Measurements from ENCODE around the gene GRWD1. TPM values are rescaled to one million over a fixed set of nuclear protein-coding genes. Genes with fewer than 3 reads are reported as not detected.
"Not testable (repeated sequence)": the region's sequence is repeated elsewhere in the genome, so short reads cannot be mapped to it uniquely, and the experiment has no call there.

GRWD1 gene
- total RNA-seq, 2 experiments from 2014 or later, result 21.4 to 21.7 TPM

GRCh38 chr19:48487544-48487943 is 41.8 kb downstream of the GRWD1 start:
- intact Hi-C loops (cut with DNase I, micrococcal nuclease), result no loop called here
- ATAC-seq (ENCODE audit: poor library complexity) (no peak), DNase-seq (no peak)
- no peak for TF ChIP-seq CTCF (IDR thresholded peaks at IDR 0.05)
- Histone ChIP-seq H3K27me3 (ENCODE audit: control insufficient read depth in 1 of 2, insufficient read depth in 2 of 2, low read length in 2 of 2) (peaks cover 0 to 8% of the 10 kb centered on the region in 2 experiments), H3K9me3 (ENCODE audit: control insufficient read depth in 1 of 2, insufficient read depth in 1 of 2, low read length in 2 of 2) (peaks cover 0 to 1% of the 10 kb centered on the region in 2 experiments), H3K4me3 (ENCODE audit: low read length) (no peak overlapping the region), H3K36me3 (ENCODE audit: insufficient read depth, low read length) (no peaks in the 10 kb centered on the region), H3K4me1 (ENCODE audit: insufficient read depth, low read length) (peaks cover 30% of the 10 kb centered on the region), H3K27ac (ENCODE audit: low read depth in 1 of 2, low read length in 2 of 2) (no peak overlapping the region)
- H3K27ac Mint-ChIP-seq, result no peak overlapping the region
- CTCF ChIA-PET, result interaction anchor here (0.6 kb wide), 1 partner anchor 18 kb away, joined by 3 read pairs; no protein-coding TSS in a partner anchor
- POLR2A ChIA-PET, result no interaction called here
- H3K4me3 Mint-ChIP-seq, result no peak overlapping the region
- H3K27me3 Mint-ChIP-seq, result peaks cover 16% of the 10 kb centered on the region
- H3K4me1 Mint-ChIP-seq (ENCODE audit: low read depth), result peaks cover 24% of the 10 kb centered on the region
- H3K36me3 Mint-ChIP-seq (ENCODE audit: low read depth), result no peaks in the 10 kb centered on the region
- no peaks in the 10 kb centered on the region for H3K9me3 Mint-ChIP-seq

GRCh38 chr19:48487948-48488347 is 42.2 kb downstream of the GRWD1 start:
- intact Hi-C loops (cut with DNase I, micrococcal nuclease), result no loop called here
- Histone ChIP-seq H3K27me3 (ENCODE audit: control insufficient read depth in 1 of 2, insufficient read depth in 2 of 2, low read length in 2 of 2) (peaks cover 0 to 12% of the 10 kb centered on the region in 2 experiments), H3K36me3 (ENCODE audit: insufficient read depth, low read length) (no peaks in the 10 kb centered on the region), H3K4me3 (ENCODE audit: low read length) (no peak overlapping the region), H3K4me1 (ENCODE audit: insufficient read depth, low read length) (peaks cover 35% of the 10 kb centered on the region), H3K27ac (ENCODE audit: low read depth in 1 of 2, low read length in 2 of 2) (no peak overlapping the region), H3K9me3 (ENCODE audit: control insufficient read depth in 1 of 2, insufficient read depth in 1 of 2, low read length in 2 of 2) (peaks cover 0 to 5% of the 10 kb centered on the region in 2 experiments)
- ChIA-PET CTCF (interaction anchor here (0.6 kb wide), 1 partner anchor 18 kb away, joined by 3 read pairs; no protein-coding TSS in a partner anchor), POLR2A (interaction anchor here (0.7 kb wide), 1 partner anchor 23 kb away, joined by 5 read pairs; no protein-coding TSS in a partner anchor)
- Mint-ChIP-seq H3K4me3 (no peak overlapping the region), H3K36me3 (ENCODE audit: low read depth) (no peaks in the 10 kb centered on the region), H3K27me3 (peaks cover 20% of the 10 kb centered on the region), H3K9me3 (no peaks in the 10 kb centered on the region), H3K4me1 (ENCODE audit: low read depth) (peaks cover 28% of the 10 kb centered on the region), H3K27ac (no peak overlapping the region)
- DNase-seq (no peak), ATAC-seq (ENCODE audit: poor library complexity) (no peak)
- TF ChIP-seq CTCF (IDR thresholded peaks at IDR 0.05), result no peak

- H3K27ac Mint-ChIP-seq; DNase-seq; intact Hi-C loops (cut with DNase I, micrococcal nuclease); H3K27ac ChIP-seq (ENCODE audit: low read depth in 1 of 2, low read length in 2 of 2); ATAC-seq (ENCODE audit: poor library complexity); H3K36me3 Mint-ChIP-seq (ENCODE audit: low read depth); H3K9me3 Mint-ChIP-seq; H3K9me3 ChIP-seq (ENCODE audit: control insufficient read depth in 1 of 2, insufficient read depth in 1 of 2, low read length in 2 of 2); H3K4me3 ChIP-seq (ENCODE audit: low read length); H3K36me3 ChIP-seq (ENCODE audit: insufficient read depth, low read length): not testable (repeated sequence)
- ChIA-PET CTCF (interaction anchor here (2.7 kb wide), 1 partner anchor 96 kb away, joined by 26 read pairs; no protein-coding TSS in a partner anchor), POLR2A (interaction anchor here (0.7 kb wide), 1 partner anchor 22 kb away, joined by 5 read pairs; no protein-coding TSS in a partner anchor)
- H3K4me1 Mint-ChIP-seq (ENCODE audit: low read depth), result peaks cover 33% of the 10 kb centered on the region
- peaks cover 0 to 13% of the 10 kb centered on the region in 2 experiments for H3K27me3 ChIP-seq (ENCODE audit: control insufficient read depth in 1 of 2, insufficient read depth in 2 of 2, low read length in 2 of 2)
- peak overlapping the region; percentile 7 for H3K4me3 Mint-ChIP-seq
- H3K4me1 ChIP-seq (ENCODE audit: insufficient read depth, low read length), result peaks cover 38% of the 10 kb centered on the region
- H3K27me3 Mint-ChIP-seq, result peaks cover 24% of the 10 kb centered on the region
These were observed 42.7 kb downstream of the GRWD1 start for GRCh38 chr19:48488478-48488877.

All from CD4-positive, alpha-beta T cell (primary cell).